Natural killer cell (primary cell): Measurements from ENCODE around the gene GAREM1. TPM values are rescaled to one million over a fixed set of nuclear protein-coding genes. Genes with fewer than 3 reads are reported as not detected.

Experiments used
- ATAC-seq, 3 donors: fragments of 150-1000 bp in 2 of 3; fragments of 200-7000 bp in 1 of 3; cut with Tn5 transposase; 1 replicate in 1 of 3; 2 replicates in 2 of 3; pipeline ENCODE4 v1.10.0; 2021; ENCODE audit warnings: mild to moderate bottlenecking in 2 of 3, moderate library complexity in 2 of 3
- DNase-seq, 2 donors: peaks; one replicate each; pipeline versions ENCODE4 v3.0.0 to v3.0.0-alpha.2; 2013 to 2021; ENCODE audit warnings: mixed read lengths in 1 of 2
- H3K27ac ChIP-seq: one replicate; pipeline ENCODE4 v1.5.1; 2013; ENCODE audit warnings: mild to moderate bottlenecking, low read length
- H3K27me3 ChIP-seq: one replicate; pipeline ENCODE4 v1.6.1; 2013; ENCODE audit warnings: low read length; ENCODE audit not compliant: control insufficient read depth, insufficient read depth
- H3K36me3 ChIP-seq: one replicate; pipeline ENCODE4 v1.6.1; 2013; ENCODE audit warnings: low read length; ENCODE audit not compliant: control insufficient read depth, insufficient read depth
- H3K4me1 ChIP-seq: one replicate; pipeline ENCODE4 v1.6.1; 2013; ENCODE audit warnings: low read length; ENCODE audit not compliant: control insufficient read depth, insufficient read depth
- H3K4me3 ChIP-seq: one replicate; pipeline ENCODE4 v1.5.1; 2013; ENCODE audit warnings: low read length
- H3K9me3 ChIP-seq: one replicate; pipeline ENCODE4 v1.6.1; 2013; ENCODE audit warnings: low read length; ENCODE audit not compliant: control insufficient read depth, insufficient read depth
- H3K27ac Mint-ChIP-seq, 2 donors: one replicate each; pipeline ENCODE4 v1.8.0; 2022; ENCODE audit warnings: mild to moderate bottlenecking in 2 of 2, mixed read lengths in 2 of 2, moderate library complexity in 1 of 2
- H3K27me3 Mint-ChIP-seq, 2 donors: one replicate each; pipeline ENCODE4 v1.8.0; 2022; ENCODE audit warnings: low read depth in 2 of 2, mixed read lengths in 2 of 2
- H3K36me3 Mint-ChIP-seq: one replicate; pipeline ENCODE4 v1.8.0; 2022; ENCODE audit warnings: mixed read lengths
- H3K4me1 Mint-ChIP-seq, 2 donors: one replicate each; pipeline ENCODE4 v1.8.0; 2022; ENCODE audit warnings: mixed read lengths in 2 of 2
- H3K4me3 Mint-ChIP-seq: one replicate; pipeline ENCODE4 v1.8.0; 2022; ENCODE audit warnings: mild to moderate bottlenecking, moderate library complexity, mixed read lengths
- H3K9me3 Mint-ChIP-seq, 2 donors: one replicate each; pipeline ENCODE4 v1.8.0; 2022; ENCODE audit warnings: mixed read lengths in 2 of 2
- WGBS: methylation state at CpG from one replicate; pipeline ENCODE4 v1.1.7; 2013; ENCODE audit warnings: missing lambda C conversion rate; ENCODE audit not compliant: insufficient coverage; 5-methylcytosine and 5-hydroxymethylcytosine counted together
- intact Hi-C: fragments of 100-400 bp; cut with micrococcal nuclease; formaldehyde crosslinking; loops from one replicate; pipeline ENCODE4 v1.14.2; 2022
- total RNA-seq, 4 donors: library from RNA; stranded (reverse); fragments of 120-200 nt in 1 of 4; gene quantifications; one replicate each; pipeline versions ENCODE4 v1.2.3 to v1.2.4, GENCODE V29; 2013 to 2022
- TF ChIP-seq, protein P1 (sequence below): fragments of 200-600 bp; IDR thresholded peaks from one replicate; pipeline ENCODE4 v1.8.0; 2022; ENCODE audit warnings: antibody characterized with exemption

GAREM1 gene
- total RNA-seq, 3 donors from 2014 or later (not counting 1 experiment from before 2014, with no cell fraction given), result 0.09 TPM; not detected in 2

DNA sequence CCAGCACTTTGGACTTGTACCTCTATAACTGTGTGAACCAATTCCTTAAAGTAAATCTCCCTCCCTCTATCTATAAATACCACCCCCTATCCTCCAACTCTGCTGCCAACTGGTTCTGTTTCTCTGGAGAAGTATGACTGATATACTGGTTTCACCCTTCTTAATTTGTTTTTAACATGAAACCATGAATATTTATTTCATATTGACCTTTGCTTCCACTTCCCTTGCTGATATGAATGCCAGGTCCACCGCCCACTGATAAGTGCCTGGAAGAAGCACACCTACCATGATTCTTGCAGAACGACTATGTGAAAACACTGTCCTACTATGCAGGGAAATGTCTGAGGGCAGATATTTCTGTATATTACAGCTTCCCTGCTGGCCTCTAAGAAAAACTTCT, 131.6 kb downstream of the GAREM1 start:
- H3K4me3 Mint-ChIP-seq, result no peak overlapping the region
- no peaks in the 10 kb centered on the region for H3K36me3 Mint-ChIP-seq
- H3K4me1 Mint-ChIP-seq, result no peaks in the 10 kb centered on the region
- H3K27me3 Mint-ChIP-seq, result peaks cover 0 to 14% of the 10 kb centered on the region in 2 donors
- Histone ChIP-seq H3K4me1 (no peaks in the 10 kb centered on the region), H3K27ac (no peak overlapping the region), H3K9me3 (no peaks in the 10 kb centered on the region), H3K36me3 (no peaks in the 10 kb centered on the region), H3K27me3 (no peaks in the 10 kb centered on the region), H3K4me3 (no peak overlapping the region)
- DNase-seq (no peak), ATAC-seq (no peak)
- H3K27ac Mint-ChIP-seq, result no peak overlapping the region
- TF ChIP-seq, protein P1, sequence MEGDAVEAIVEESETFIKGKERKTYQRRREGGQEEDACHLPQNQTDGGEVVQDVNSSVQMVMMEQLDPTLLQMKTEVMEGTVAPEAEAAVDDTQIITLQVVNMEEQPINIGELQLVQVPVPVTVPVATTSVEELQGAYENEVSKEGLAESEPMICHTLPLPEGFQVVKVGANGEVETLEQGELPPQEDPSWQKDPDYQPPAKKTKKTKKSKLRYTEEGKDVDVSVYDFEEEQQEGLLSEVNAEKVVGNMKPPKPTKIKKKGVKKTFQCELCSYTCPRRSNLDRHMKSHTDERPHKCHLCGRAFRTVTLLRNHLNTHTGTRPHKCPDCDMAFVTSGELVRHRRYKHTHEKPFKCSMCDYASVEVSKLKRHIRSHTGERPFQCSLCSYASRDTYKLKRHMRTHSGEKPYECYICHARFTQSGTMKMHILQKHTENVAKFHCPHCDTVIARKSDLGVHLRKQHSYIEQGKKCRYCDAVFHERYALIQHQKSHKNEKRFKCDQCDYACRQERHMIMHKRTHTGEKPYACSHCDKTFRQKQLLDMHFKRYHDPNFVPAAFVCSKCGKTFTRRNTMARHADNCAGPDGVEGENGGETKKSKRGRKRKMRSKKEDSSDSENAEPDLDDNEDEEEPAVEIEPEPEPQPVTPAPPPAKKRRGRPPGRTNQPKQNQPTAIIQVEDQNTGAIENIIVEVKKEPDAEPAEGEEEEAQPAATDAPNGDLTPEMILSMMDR, result no peak
- intact Hi-C loops, result no loop called here
- H3K9me3 Mint-ChIP-seq, result peaks cover 0 to 9% of the 10 kb centered on the region in 2 donors
- 79% methylated on average over 2 of the region's 2 CpGs for WGBS

DNA sequence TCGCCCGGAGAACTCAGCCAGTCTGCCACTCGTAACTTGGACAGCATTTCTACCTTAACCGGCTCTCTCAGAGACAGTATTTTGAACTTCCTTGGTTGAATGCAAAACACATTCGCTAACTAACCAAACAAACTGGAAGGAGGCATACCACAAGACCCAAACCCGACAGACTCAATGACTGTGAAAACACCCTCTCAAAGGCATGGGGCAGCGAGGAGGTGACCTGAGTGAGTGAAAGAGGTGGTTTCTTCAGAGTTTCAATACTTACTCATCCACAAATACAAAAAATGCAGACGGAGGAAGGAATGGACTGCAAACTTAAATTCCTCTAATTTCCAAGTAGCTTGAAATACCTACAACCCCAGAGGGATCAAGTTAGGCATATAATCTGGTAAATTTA, 132.9 kb downstream of the GAREM1 start:
- H3K27me3 Mint-ChIP-seq, result peaks cover 0 to 14% of the 10 kb centered on the region in 2 donors
- no peak overlapping the region for H3K4me3 ChIP-seq
- H3K9me3 Mint-ChIP-seq, result peaks cover 0 to 9% of the 10 kb centered on the region in 2 donors
- H3K4me1 ChIP-seq, result no peaks in the 10 kb centered on the region
- H3K4me3 Mint-ChIP-seq, result no peak overlapping the region
- no peak overlapping the region for H3K27ac ChIP-seq
- no peak for DNase-seq
- H3K9me3 ChIP-seq, result no peaks in the 10 kb centered on the region
- whole genome bisulfite sequencing, result 92% methylated on average over 7 of the region's 8 CpGs
- H3K36me3 ChIP-seq, result no peaks in the 10 kb centered on the region
- no peaks in the 10 kb centered on the region for H3K36me3 Mint-ChIP-seq
- intact Hi-C loops, result no loop called here
- H3K4me1 Mint-ChIP-seq, result no peaks in the 10 kb centered on the region
- TF ChIP-seq, protein P1, result no peak
- H3K27ac Mint-ChIP-seq, result no peak overlapping the region
- no peak for ATAC-seq
- H3K27me3 ChIP-seq, result no peaks in the 10 kb centered on the region

DNA sequence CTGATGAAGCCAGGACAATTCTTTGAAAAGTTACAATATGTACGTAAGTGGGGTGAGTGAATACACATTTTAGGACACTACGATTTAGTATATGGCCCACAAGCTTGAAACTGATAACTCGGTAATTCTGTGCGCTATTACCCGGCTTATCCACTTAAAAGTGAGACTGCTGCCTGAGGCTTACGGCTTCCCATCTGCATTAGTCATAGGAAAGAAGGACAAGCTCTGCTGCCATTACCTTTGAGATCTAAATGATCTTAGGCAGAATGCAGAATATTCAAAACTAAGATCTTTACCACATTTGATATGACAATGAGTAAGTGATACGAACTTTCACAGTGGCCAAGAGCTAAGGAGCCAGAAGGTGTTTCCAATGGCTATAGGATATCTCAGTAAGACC, 133.3 kb downstream of the GAREM1 start:
- Mint-ChIP-seq H3K4me3 (no peak overlapping the region), H3K36me3 (no peaks in the 10 kb centered on the region), H3K9me3 (peaks cover 0 to 7% of the 10 kb centered on the region in 2 donors), H3K27me3 (peaks cover 0 to 14% of the 10 kb centered on the region in 2 donors), H3K27ac (no peak overlapping the region), H3K4me1 (no peaks in the 10 kb centered on the region)
- no peak for ATAC-seq
- H3K4me1 ChIP-seq, result no peaks in the 10 kb centered on the region
- no peak overlapping the region for H3K4me3 ChIP-seq
- no peak overlapping the region for H3K27ac ChIP-seq
- TF ChIP-seq, protein P1, result no peak
- no peaks in the 10 kb centered on the region for H3K36me3 ChIP-seq
- intact Hi-C loops, result no loop called here
- DNase-seq, result no peak
- H3K27me3 ChIP-seq, result no peaks in the 10 kb centered on the region
- WGBS, result 96% methylated on average over 7 of the region's 7 CpGs
- H3K9me3 ChIP-seq, result no peaks in the 10 kb centered on the region

DNA sequence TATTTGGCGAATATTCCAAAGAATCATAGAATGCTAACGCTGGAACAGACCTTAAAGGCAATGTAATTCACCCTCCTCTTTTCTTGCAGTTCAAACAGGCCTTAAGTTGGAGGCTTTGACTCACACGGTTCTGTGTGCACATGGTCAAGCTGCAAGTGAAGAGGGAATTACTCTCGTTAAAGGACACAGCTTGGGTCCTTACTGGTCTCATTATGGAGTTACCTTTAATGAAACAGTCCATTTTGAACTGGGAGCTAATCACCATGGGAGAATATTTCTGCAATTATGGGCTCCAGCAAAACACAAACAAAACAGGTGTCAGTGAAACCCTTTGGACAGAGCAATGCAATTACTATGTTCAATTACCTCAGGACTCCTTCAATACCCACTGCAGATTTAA, 135.5 kb downstream of the GAREM1 start:
- 87% methylated on average over 4 of the region's 4 CpGs for WGBS
- H3K9me3 Mint-ChIP-seq, result peaks cover 0 to 3% of the 10 kb centered on the region in 2 donors
- no peak overlapping the region for H3K27ac ChIP-seq
- no peaks in the 10 kb centered on the region for H3K4me1 ChIP-seq
- no peaks in the 10 kb centered on the region for H3K36me3 ChIP-seq
- no peak for ATAC-seq
- H3K4me3 ChIP-seq, result no peak overlapping the region
- peaks cover 0 to 9% of the 10 kb centered on the region in 2 donors for H3K27me3 Mint-ChIP-seq
- no peak for DNase-seq
- H3K9me3 ChIP-seq, result no peaks in the 10 kb centered on the region
- H3K4me3 Mint-ChIP-seq, result no peak overlapping the region
- no peaks in the 10 kb centered on the region for H3K4me1 Mint-ChIP-seq
- H3K27ac Mint-ChIP-seq, result no peak overlapping the region
- TF ChIP-seq, protein P1, result no peak
- no peaks in the 10 kb centered on the region for H3K27me3 ChIP-seq
- intact Hi-C loops, result no loop called here
- H3K36me3 Mint-ChIP-seq, result no peaks in the 10 kb centered on the region
